Progenitor cell of endocrine pancreas (in vitro differentiated cells): Measurements from ENCODE around the gene CUL4A. TPM values are rescaled to one million over a fixed set of nuclear protein-coding genes. Genes with fewer than 3 reads are reported as not detected.

Experiments used
- DNase-seq: peaks from one replicate; pipeline ENCODE4 v3.0.0; 2021; ENCODE audit warnings: low spot score; ENCODE audit not compliant: unreplicated experiment
- H3K27ac Mint-ChIP-seq: 2 replicates; pipeline ENCODE4 v1.8.0; 2021; ENCODE audit warnings: mild to moderate bottlenecking, moderate library complexity, mixed read lengths
- H3K27me3 Mint-ChIP-seq: 2 replicates; pipeline ENCODE4 v1.8.0; 2021; ENCODE audit warnings: mixed read lengths
- H3K36me3 Mint-ChIP-seq: 2 replicates; pipeline ENCODE4 v1.8.0; 2022; ENCODE audit warnings: mixed read lengths; ENCODE audit not compliant: insufficient read depth
- H3K4me1 Mint-ChIP-seq: 2 replicates; pipeline ENCODE4 v1.8.0; 2021; ENCODE audit warnings: low read depth, mixed read lengths
- H3K4me3 Mint-ChIP-seq: 2 replicates; pipeline ENCODE4 v1.8.0; 2021; ENCODE audit warnings: low read depth, mild to moderate bottlenecking, moderate library complexity, mixed read lengths
- H3K9me3 Mint-ChIP-seq: 2 replicates; pipeline ENCODE4 v1.8.0; 2021; ENCODE audit warnings: low read depth, mixed read lengths
- CTCF ChIP-seq: fragments of 200-600 bp; sonication (generic); IDR thresholded peaks from one replicate; pipeline ENCODE4 v1.5.0; 2021; ENCODE audit warnings: antibody characterized with exemption, mild to moderate bottlenecking; ENCODE audit not compliant: unreplicated experiment
- total RNA-seq: library from RNA; stranded (reverse); gene quantifications from 2 replicates; pipeline ENCODE4 v1.2.1, GENCODE V29; 2021

Gene CUL4A
- total RNA-seq, 1 donor from 2014 or later, result 77.1 TPM

GRCh38 chr13:113162783-113163685 lies 46.4 kb upstream of the CUL4A start:
- H3K36me3 Mint-ChIP-seq, result peaks cover 13% of the 10 kb centered on the region
- no peak for TF ChIP-seq CTCF
- no peak overlapping the region for H3K4me3 Mint-ChIP-seq
- no peak for DNase-seq
- peaks cover 10% of the 10 kb centered on the region for H3K4me1 Mint-ChIP-seq
- H3K27me3 Mint-ChIP-seq, result peaks cover 27% of the 10 kb centered on the region
- no peak overlapping the region for H3K27ac Mint-ChIP-seq
- no peaks in the 10 kb centered on the region for H3K9me3 Mint-ChIP-seq

- H3K4me3 Mint-ChIP-seq, result no peak overlapping the region
- no peaks in the 10 kb centered on the region for H3K9me3 Mint-ChIP-seq
- H3K4me1 Mint-ChIP-seq, result peaks cover 6% of the 10 kb centered on the region
- H3K27ac Mint-ChIP-seq, result no peak overlapping the region
- no peak for DNase-seq
- H3K36me3 Mint-ChIP-seq, result peaks cover 17% of the 10 kb centered on the region
- TF ChIP-seq CTCF, result no peak
- peaks cover 27% of the 10 kb centered on the region for H3K27me3 Mint-ChIP-seq
Observed at GRCh38 chr13:113164492-113164891, 44.9 kb upstream of the CUL4A start.

- no peak for TF ChIP-seq CTCF
- DNase-seq, result no peak
- Mint-ChIP-seq H3K4me3 (no peak overlapping the region), H3K27ac (no peak overlapping the region), H3K4me1 (peaks cover 20% of the 10 kb centered on the region), H3K27me3 (peaks cover 14% of the 10 kb centered on the region), H3K9me3 (no peaks in the 10 kb centered on the region), H3K36me3 (peaks cover 19% of the 10 kb centered on the region)
Observed at GRCh38 chr13:113166266-113166665, 43.1 kb upstream of the CUL4A start.

- H3K27ac Mint-ChIP-seq, result no peak overlapping the region
- no peaks in the 10 kb centered on the region for H3K9me3 Mint-ChIP-seq
- H3K27me3 Mint-ChIP-seq, result peaks cover 12% of the 10 kb centered on the region
- peaks cover 23% of the 10 kb centered on the region for H3K36me3 Mint-ChIP-seq
- H3K4me3 Mint-ChIP-seq, result no peak overlapping the region
- no peak for TF ChIP-seq CTCF
- H3K4me1 Mint-ChIP-seq, result peaks cover 24% of the 10 kb centered on the region
- DNase-seq, result no peak
Observed at GRCh38 chr13:113166681-113167080, 42.7 kb upstream of the CUL4A start.

- Mint-ChIP-seq H3K4me3 (no peak overlapping the region), H3K27ac (no peak overlapping the region), H3K4me1 (peaks cover 25% of the 10 kb centered on the region), H3K9me3 (no peaks in the 10 kb centered on the region), H3K36me3 (peaks cover 27% of the 10 kb centered on the region), H3K27me3 (peaks cover 12% of the 10 kb centered on the region)
- DNase-seq, result no peak
- no peak for TF ChIP-seq CTCF
Observed at GRCh38 chr13:113167155-113167554, 42.3 kb upstream of the CUL4A start.
